ENCODE measurements around the gene TRIM54. TPM values are rescaled to one million over a fixed set of nuclear protein-coding genes. Genes with fewer than 3 reads are reported as not detected.

Gene TRIM54
- total RNA-seq, 1 experiment from 2014 or later = 0.51 TPM

DNA sequence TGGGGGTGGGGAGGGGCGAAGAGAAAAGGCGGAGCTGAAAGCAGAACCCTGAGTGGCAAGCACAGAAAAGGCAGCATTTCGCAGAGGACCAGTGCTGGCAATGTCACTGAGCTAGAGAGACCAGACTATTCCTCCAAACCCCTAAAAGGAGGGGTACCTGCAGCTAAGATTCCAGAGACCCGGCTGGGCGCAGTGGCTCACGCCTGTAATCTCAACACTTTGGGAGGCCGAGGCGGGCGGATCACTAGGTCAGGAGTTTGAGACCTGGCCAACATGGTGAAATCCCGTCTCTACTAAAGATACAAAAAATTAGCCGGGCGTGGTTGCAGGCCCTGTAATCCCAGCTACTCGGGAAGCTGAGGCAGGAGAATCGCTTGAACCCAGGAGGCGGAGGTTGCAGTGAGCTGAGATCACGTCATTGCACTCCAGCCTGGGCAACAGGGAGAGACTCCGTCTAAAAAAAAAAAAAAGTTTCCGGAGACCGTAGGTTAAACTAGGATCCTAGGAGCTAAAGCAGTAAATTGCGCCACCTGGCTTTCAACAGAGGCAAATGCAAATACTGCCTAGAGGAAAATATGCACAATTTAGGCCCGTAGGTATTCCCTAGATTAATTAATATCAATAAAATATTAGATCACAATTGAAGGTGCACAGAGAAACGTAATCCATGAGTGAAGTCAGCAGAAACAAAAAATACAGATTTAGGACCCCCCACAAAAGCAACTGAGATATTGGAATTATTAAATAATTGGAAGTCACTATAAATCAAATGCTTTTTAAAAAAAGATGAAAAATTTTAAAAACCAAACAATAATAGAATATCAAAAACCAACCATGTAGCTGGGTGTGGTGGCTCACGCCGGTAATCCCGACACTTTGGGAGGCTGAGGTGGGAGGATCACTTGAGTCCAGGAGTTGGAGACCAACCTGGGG lies 21.1 kb downstream of the TRIM54 start:
- no peaks in the 10 kb centered on the region for H3K36me3 ChIP-seq (ENCODE audit: low read depth, low read length)
- ATAC-seq (peak; percentile 49), DNase-seq (peak; percentile 82)
- no peaks in the 10 kb centered on the region for H3K9me3 ChIP-seq (ENCODE audit: low read length)
- BruUV-seq (replicated peaks) = no TSS peak
- no peak overlapping the region for H3K27ac ChIP-seq (ENCODE audit: low read length)
- no peaks in the 10 kb centered on the region for H3K9me2 ChIP-seq (replicated peaks; ENCODE audit: low read length)
- H3F3A ChIP-seq (ENCODE audit: low read length, unreplicated experiment) = no peaks in the 10 kb centered on the region
- H3K79me2 ChIP-seq (ENCODE audit: low read length) = no peaks in the 10 kb centered on the region
- POLR2A ChIA-PET (ENCODE audit: unreplicated experiment) = interaction anchor here (0.6 to 0.8 kb wide), 3 partner anchors 20 to 1258 kb away, joined by 3 to 5 read pairs (median 4); partner anchors contain the start of gene KHK
- H3K4me1 ChIP-seq (ENCODE audit: insufficient read depth, low read length) = peaks cover 12% of the 10 kb centered on the region
- H3K4me3 ChIP-seq (ENCODE audit: low read length) = peak overlapping the region; percentile 62
- H2AFZ ChIP-seq (ENCODE audit: low read length) = peak overlapping the region; percentile 89
- TF ChIP-seq, protein P1, sequence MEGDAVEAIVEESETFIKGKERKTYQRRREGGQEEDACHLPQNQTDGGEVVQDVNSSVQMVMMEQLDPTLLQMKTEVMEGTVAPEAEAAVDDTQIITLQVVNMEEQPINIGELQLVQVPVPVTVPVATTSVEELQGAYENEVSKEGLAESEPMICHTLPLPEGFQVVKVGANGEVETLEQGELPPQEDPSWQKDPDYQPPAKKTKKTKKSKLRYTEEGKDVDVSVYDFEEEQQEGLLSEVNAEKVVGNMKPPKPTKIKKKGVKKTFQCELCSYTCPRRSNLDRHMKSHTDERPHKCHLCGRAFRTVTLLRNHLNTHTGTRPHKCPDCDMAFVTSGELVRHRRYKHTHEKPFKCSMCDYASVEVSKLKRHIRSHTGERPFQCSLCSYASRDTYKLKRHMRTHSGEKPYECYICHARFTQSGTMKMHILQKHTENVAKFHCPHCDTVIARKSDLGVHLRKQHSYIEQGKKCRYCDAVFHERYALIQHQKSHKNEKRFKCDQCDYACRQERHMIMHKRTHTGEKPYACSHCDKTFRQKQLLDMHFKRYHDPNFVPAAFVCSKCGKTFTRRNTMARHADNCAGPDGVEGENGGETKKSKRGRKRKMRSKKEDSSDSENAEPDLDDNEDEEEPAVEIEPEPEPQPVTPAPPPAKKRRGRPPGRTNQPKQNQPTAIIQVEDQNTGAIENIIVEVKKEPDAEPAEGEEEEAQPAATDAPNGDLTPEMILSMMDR (conservative IDR thresholded peaks at IDR 0.05; ENCODE audit: low read depth, low read length) = peak; percentile 81
- no peak for TF ChIP-seq EZH2 (IDR thresholded peaks at IDR 0.05; ENCODE audit: low read length, unreplicated experiment)
- H3K9ac ChIP-seq (ENCODE audit: low read length) = 0 out of 2 replicates have a peak overlapping the region, but pooled peaks have one; percentile 6
- H3K27me3 ChIP-seq (ENCODE audit: low read length) = no peaks in the 10 kb centered on the region
- intact Hi-C loops (cut with micrococcal nuclease) = loop anchor here (1.0 kb wide), 3 partner anchors 23 to 205 kb away; no protein-coding TSS in a partner anchor
- H3K4me2 ChIP-seq (ENCODE audit: low read length) = peak overlapping the region; percentile 75
- no peaks in the 10 kb centered on the region for H4K20me1 ChIP-seq (ENCODE audit: low read length)
- CTCF ChIA-PET = interaction anchor here (0.6 to 2.0 kb wide), 11 partner anchors 10 to 206 kb away, joined by 3 to 13 read pairs (median 4); partner anchors contain the start of gene PREB

DNA sequence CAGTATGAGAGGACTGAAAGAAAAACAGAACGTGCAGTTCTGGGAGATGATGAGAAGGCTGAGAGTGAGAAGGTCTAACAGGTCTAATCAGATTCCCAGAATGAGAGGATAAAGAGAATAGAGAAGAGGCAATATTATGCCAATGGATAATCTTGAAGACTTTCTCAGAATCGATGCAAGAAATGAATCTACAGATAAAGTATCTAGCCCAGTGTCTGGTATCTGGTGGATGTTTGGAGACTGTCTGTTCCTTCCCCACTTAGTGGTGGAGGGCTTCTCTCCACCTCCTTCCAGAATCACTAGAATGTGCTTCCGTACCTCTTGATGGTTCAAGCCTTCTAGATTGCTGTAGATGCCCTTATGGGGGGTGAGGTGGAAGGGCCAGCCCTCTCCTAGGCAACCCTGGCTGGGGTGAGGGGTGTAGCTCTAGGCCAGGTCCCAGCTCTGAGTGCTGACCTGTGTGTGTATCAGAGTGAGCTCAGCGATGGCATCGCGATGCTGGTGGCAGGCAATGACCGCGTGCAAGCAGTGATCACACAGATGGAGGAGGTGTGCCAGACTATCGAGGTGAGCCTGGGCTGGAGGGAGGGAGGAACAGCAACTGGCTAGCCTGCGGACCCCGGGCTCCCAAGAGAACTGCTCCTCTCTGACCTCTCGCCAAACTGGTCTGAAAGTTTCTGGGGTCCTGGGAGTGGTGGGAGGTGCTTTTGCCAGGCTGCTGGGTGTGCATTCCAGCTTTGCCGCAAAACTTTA lies 22.4 kb downstream of the TRIM54 start:
- Histone ChIP-seq H3K9me2 (replicated peaks; ENCODE audit: low read length) (no peaks in the 10 kb centered on the region), H3K27me3 (ENCODE audit: low read length) (no peaks in the 10 kb centered on the region), H2AFZ (ENCODE audit: low read length) (no peak overlapping the region), H3K4me1 (ENCODE audit: insufficient read depth, low read length) (0 out of 2 replicates have a peak, but pooled peaks cover 4% of the 10 kb centered on the region), H3K27ac (ENCODE audit: low read length) (no peak overlapping the region), H3K9me3 (ENCODE audit: low read length) (no peaks in the 10 kb centered on the region), H3K4me2 (ENCODE audit: low read length) (no peak overlapping the region), H3K4me3 (ENCODE audit: low read length) (no peak overlapping the region), H3K9ac (ENCODE audit: low read length) (no peak overlapping the region), H3K36me3 (ENCODE audit: low read depth, low read length) (no peaks in the 10 kb centered on the region), H3F3A (ENCODE audit: low read length, unreplicated experiment) (no peaks in the 10 kb centered on the region), H4K20me1 (ENCODE audit: low read length) (no peaks in the 10 kb centered on the region), H3K79me2 (ENCODE audit: low read length) (no peaks in the 10 kb centered on the region)
- ATAC-seq (no peak), DNase-seq (no peak)
- CTCF ChIA-PET = interaction anchor here (1.1 kb wide), 1 partner anchor 25 kb away, joined by 4 read pairs; no protein-coding TSS in a partner anchor
- TF ChIP-seq EZH2phosphoT487 (IDR thresholded peaks at IDR 0.05; ENCODE audit: borderline replicate concordance, low read length) = no peak
- TF ChIP-seq, protein P1 (conservative IDR thresholded peaks at IDR 0.05; ENCODE audit: low read depth, low read length) = no peak
- TF ChIP-seq EZH2 (IDR thresholded peaks at IDR 0.05; ENCODE audit: low read length, unreplicated experiment) = no peak
- intact Hi-C loops (cut with micrococcal nuclease) = no loop called here
- POLR2A ChIA-PET (ENCODE audit: unreplicated experiment) = interaction anchor here (0.5 kb wide), 2 partner anchors 12 to 244 kb away, joined by 4 to 10 read pairs; no protein-coding TSS in a partner anchor
- BruUV-seq (replicated peaks) = no TSS peak

Measured in PC-3 (cell line).